ENCODE measurements around the gene FCRL1. TPM values are rescaled to one million over a fixed set of nuclear protein-coding genes. Genes with fewer than 3 reads are reported as not detected.

FCRL1 gene
- total RNA-seq, 1 donor from 2014 or later: not detected

Other genes with a start within 250 kb of the FCRL1 start
- gene FCRL4, start 222.0 kb downstream of the FCRL1 start, total RNA-seq: not detected in 2 replicates
- not detected in 2 replicates for gene FCRL3, start 119.4 kb downstream of the FCRL1 start, total RNA-seq
- gene FCRL2, start 43.0 kb downstream of the FCRL1 start, total RNA-seq: not detected in 2 replicates
- gene CD5L, start 21.7 kb upstream of the FCRL1 start, total RNA-seq: not detected in 2 replicates
- 60.3 and 86.7 TPM in 2 replicates for gene KIRREL1, start 173.5 kb upstream of the FCRL1 start, total RNA-seq